ENCODE measurements around the gene KIF25.

- TF ChIP-seq CTCF (IDR thresholded peaks at IDR 0.05 in 4 of 5, conservative IDR thresholded peaks at IDR 0.05 in 1 of 5) (no peak), POLR2A (IDR thresholded peaks at IDR 0.05) (no peak)
Observed at GRCh38 chr6:167980911-167981580, 16.4 kb upstream of the KIF25 start.

Data from gastrocnemius medialis (tissue), 4 donors.